PC-3 (cell line): Measurements from ENCODE around the gene TMEM273. TPM values are rescaled to one million over a fixed set of nuclear protein-coding genes. Genes with fewer than 3 reads are reported as not detected.

Experiments
- ATAC-seq: fragments of 200-7000 bp; cut with Tn5 transposase; 2 replicates; pipeline ENCODE4 v1.9.1; 2020; ENCODE audit warnings: mild to moderate bottlenecking, moderate library complexity
- Bru-seq: library from RNA; stranded (reverse); fragments of 400-500 nt; gene quantifications from one replicate; lab custom pipeline; 2021; lab: Mats Ljungman, UMichigan
- BruChase-seq, 2 experiments: library from RNA; stranded (reverse); fragments of 400-500 nt; gene quantifications; one replicate each; lab custom pipeline; 2021; lab: Mats Ljungman, UMichigan
- BruUV-seq: library from RNA; stranded (reverse); fragments of 400-500 nt; replicated peaks from 2 replicates; lab custom pipeline; 2021; lab: Mats Ljungman, UMichigan
- CTCF ChIA-PET: fragments of 300-600 bp; sonication (Branson Sonifier 250); formaldehyde crosslinking; loops from one replicate; lab custom pipeline; 2022; ENCODE audit warnings: antibody characterized with exemption; lab: Charles Lee
- POLR2A ChIA-PET: fragments of 300-600 bp; sonication (Branson Sonifier 250); formaldehyde crosslinking; loops from one replicate; lab custom pipeline; 2022; ENCODE audit warnings: antibody characterized with exemption; ENCODE audit not compliant: unreplicated experiment; lab: Charles Lee
- DNase-seq: peaks from one replicate; pipeline ENCODE4 v3.0.0-alpha.2; 2015
- H2AFZ ChIP-seq: fragments of 300-600 bp; sonication (generic); 2 replicates; pipeline ENCODE4 v1.6.0; 2016; ENCODE audit warnings: antibody characterized with exemption, low read length
- H3F3A ChIP-seq: fragments of 300-600 bp; sonication (generic); one replicate; pipeline ENCODE4 v1.6.0; 2017; ENCODE audit warnings: antibody characterized with exemption, low read length, control low read depth, mild to moderate bottlenecking; ENCODE audit not compliant: unreplicated experiment
- H3K27ac ChIP-seq: fragments of 300-600 bp; sonication (generic); 2 replicates; pipeline ENCODE4 v1.5.1; 2016; ENCODE audit warnings: mild to moderate bottlenecking, low read length
- H3K27me3 ChIP-seq: fragments of 300-600 bp; sonication (generic); 2 replicates; pipeline ENCODE4 v1.6.1; 2016; ENCODE audit warnings: low read length, mixed read lengths
- H3K36me3 ChIP-seq: fragments of 300-600 bp; sonication (generic); 2 replicates; pipeline ENCODE4 v1.6.1; 2016; ENCODE audit warnings: low read depth, mixed run types, low read length, mixed read lengths
- H3K4me1 ChIP-seq: fragments of 300-600 bp; sonication (generic); 2 replicates; pipeline ENCODE4 v1.5.1; 2016; ENCODE audit warnings: low read length; ENCODE audit not compliant: insufficient read depth
- H3K4me2 ChIP-seq: fragments of 300-600 bp; sonication (generic); 2 replicates; pipeline ENCODE4 v1.6.0; 2016; ENCODE audit warnings: low read length
- H3K4me3 ChIP-seq: fragments of 300-600 bp; sonication (generic); 2 replicates; pipeline ENCODE4 v1.5.1; 2016; ENCODE audit warnings: mild to moderate bottlenecking, low read length, mixed read lengths
- H3K79me2 ChIP-seq: fragments of 300-600 bp; sonication (generic); 2 replicates; pipeline ENCODE4 v1.6.1; 2017; ENCODE audit warnings: low read length, mixed read lengths
- H3K9ac ChIP-seq: fragments of 300-600 bp; sonication (generic); 2 replicates; pipeline ENCODE4 v1.6.0; 2016; ENCODE audit warnings: mild to moderate bottlenecking, low read length
- H3K9me2 ChIP-seq: fragments of 300-600 bp; sonication (generic); replicated peaks from 2 replicates; pipeline ENCODE4 v1.6.1; 2016; ENCODE audit warnings: mixed run types, low read length, mixed read lengths
- H3K9me3 ChIP-seq: fragments of 300-600 bp; sonication (generic); 2 replicates; pipeline ENCODE4 v1.6.1; 2016; ENCODE audit warnings: low read length, mixed read lengths
- H4K20me1 ChIP-seq: fragments of 300-600 bp; sonication (generic); 2 replicates; pipeline ENCODE4 v1.6.1; 2016; ENCODE audit warnings: low read length, mixed read lengths
- EZH2 ChIP-seq: fragments of 300-600 bp; sonication (generic); IDR thresholded peaks from one replicate; pipeline ENCODE4 v1.6.1; 2017; ENCODE audit warnings: antibody characterized with exemption, mild to moderate bottlenecking, low read length; ENCODE audit not compliant: unreplicated experiment
- EZH2phosphoT487 ChIP-seq: fragments of 300-600 bp; sonication (generic); IDR thresholded peaks from 2 replicates; pipeline ENCODE4 v1.6.1; 2018; ENCODE audit warnings: mild to moderate bottlenecking, antibody characterized with exemption, low read length, borderline replicate concordance
- intact Hi-C: fragments of 100-400 bp; cut with micrococcal nuclease; formaldehyde crosslinking; loops from 2 replicates; pipeline ENCODE4 v1.9.0; 2023
- long read RNA-seq: library from polyadenylated mRNA; unstranded; transcript quantifications from one replicate; pipeline ENCODE4 v2.0.0, GENCODE V29; 2021; ENCODE audit not compliant: unreplicated experiment
- total RNA-seq: library from RNA; depleted of rRNA; stranded (reverse); fragments of >200 nt; gene quantifications from 2 replicates; pipeline ENCODE4 v1.2.3, GENCODE V29; 2014; rRNA removed
- TF ChIP-seq, protein P1 (sequence below): fragments of 300-600 bp; sonication (generic); conservative IDR thresholded peaks from 2 replicates; pipeline ENCODE4 v1.5.1; 2017; ENCODE audit warnings: antibody characterized with exemption, low read depth, mild to moderate bottlenecking, low read length

TMEM273 gene, protein sequence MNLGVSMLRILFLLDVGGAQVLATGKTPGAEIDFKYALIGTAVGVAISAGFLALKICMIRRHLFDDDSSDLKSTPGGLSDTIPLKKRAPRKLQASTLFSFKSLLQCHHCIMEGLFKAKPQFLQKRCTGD
- total RNA-seq (not detected in 2 replicates), Bru-seq, nascent RNA (percentile 7 among the genes with signal in this experiment), BruChase-seq, experiment 1, labeled RNA remaining after a 6-hour chase (percentile 5 among the genes with signal in this experiment), BruChase-seq, experiment 2, labeled RNA remaining after a 2-hour chase (percentile 9 among the genes with signal in this experiment)
- long read RNA-seq, result 0 reads

DNA sequence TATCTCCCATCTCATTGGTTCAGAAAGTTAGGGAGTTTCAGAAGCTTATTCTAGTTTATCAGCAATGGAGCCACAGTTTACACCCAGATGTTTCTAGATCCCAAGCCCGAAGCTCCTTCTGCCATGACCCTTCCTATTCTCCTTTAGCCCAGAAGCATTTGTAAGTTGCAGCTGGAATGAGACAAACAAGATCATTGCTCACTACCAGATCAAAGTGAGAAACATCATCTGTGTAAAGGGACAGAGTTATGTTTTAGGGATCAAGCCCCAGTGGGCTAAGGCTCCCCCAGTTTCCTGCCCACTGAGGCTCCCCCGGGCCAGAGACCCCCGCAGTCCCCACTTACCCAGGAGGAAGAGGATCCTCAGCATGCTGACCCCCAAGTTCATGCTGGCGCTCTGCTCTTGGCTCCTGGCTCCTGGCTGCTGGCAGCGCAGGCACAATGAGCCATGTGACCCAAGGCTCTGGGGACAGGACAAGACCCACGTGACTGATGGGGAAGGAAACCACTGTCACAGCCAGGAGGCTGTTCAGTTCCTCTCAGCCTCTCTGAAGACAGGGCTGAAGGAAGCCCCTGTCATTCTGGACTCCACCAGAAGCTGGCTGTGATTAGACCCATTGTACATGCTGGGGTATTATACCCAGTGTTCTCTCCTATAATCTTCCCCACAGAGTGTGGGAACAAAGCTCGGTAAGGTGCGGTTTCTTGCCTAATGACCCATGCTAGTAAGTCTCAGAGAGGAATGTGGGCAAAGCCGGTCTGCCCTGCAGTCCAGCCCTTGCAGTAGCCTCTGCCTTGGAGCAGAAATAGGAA lies at the start of gene TMEM273:
Gene TMEM273 (minus strand): TSS at position 442 of the 812 bp plus-strand sequence. CDS start 55 bp downstream, at position 387.
- no peak for ATAC-seq
- Histone ChIP-seq H3K9me3 (no peaks in the 10 kb centered on the region), H4K20me1 (no peaks in the 10 kb centered on the region), H3K9me2 (no peaks in the 10 kb centered on the region), H3K79me2 (no peaks in the 10 kb centered on the region), H3K9ac (no peak within 1 kb of the TSS), H3K4me2 (no peak within 1 kb of the TSS), H3K4me1 (peaks cover 10% of the 10 kb centered on the region), H3K27me3 (peaks cover 76% of the 10 kb centered on the region), H3K4me3 (no peak within 1 kb of the TSS), H3K27ac (no peak within 1 kb of the TSS), H3K36me3 (no peaks in the 10 kb centered on the region), H2AFZ (no peak within 1 kb of the TSS), H3F3A (no peaks in the 10 kb centered on the region)
- intact Hi-C loops, result no loop called here
- peak; percentile 33 for DNase-seq
- CTCF ChIA-PET, result no interaction called here
- no peak for TF ChIP-seq EZH2
- TF ChIP-seq, protein P1, sequence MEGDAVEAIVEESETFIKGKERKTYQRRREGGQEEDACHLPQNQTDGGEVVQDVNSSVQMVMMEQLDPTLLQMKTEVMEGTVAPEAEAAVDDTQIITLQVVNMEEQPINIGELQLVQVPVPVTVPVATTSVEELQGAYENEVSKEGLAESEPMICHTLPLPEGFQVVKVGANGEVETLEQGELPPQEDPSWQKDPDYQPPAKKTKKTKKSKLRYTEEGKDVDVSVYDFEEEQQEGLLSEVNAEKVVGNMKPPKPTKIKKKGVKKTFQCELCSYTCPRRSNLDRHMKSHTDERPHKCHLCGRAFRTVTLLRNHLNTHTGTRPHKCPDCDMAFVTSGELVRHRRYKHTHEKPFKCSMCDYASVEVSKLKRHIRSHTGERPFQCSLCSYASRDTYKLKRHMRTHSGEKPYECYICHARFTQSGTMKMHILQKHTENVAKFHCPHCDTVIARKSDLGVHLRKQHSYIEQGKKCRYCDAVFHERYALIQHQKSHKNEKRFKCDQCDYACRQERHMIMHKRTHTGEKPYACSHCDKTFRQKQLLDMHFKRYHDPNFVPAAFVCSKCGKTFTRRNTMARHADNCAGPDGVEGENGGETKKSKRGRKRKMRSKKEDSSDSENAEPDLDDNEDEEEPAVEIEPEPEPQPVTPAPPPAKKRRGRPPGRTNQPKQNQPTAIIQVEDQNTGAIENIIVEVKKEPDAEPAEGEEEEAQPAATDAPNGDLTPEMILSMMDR, result no peak
- POLR2A ChIA-PET, result no interaction called here
- BruUV-seq, result no TSS peak

DNA sequence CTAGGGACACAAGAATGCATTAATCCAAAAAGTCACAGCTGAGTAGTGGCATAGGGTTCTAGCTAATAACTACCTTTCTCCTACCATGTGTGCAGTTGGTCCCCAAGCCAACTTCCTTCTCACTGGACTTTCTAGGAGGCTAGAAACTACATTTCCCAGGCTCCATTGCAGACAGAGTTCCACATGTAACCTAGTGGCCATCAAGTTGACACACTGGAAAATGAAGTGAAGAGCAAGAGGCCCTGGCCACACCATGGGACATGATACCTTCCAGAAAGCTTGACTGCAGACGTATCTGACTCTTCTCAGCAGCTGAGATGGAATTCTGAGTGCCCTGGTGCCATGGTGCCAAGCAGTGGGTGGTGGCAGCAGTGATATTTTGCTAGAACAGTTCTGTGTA lies 49.8 kb upstream of the TMEM273 start:
- H4K20me1 ChIP-seq, result no peaks in the 10 kb centered on the region
- H3K9ac ChIP-seq, result no peak overlapping the region
- CTCF ChIA-PET, result no interaction called here
- no peaks in the 10 kb centered on the region for H3K9me3 ChIP-seq
- no peaks in the 10 kb centered on the region for H3F3A ChIP-seq
- DNase-seq (no peak), ATAC-seq (no peak)
- intact Hi-C loops, result no loop called here
- TF ChIP-seq EZH2 (no peak), EZH2phosphoT487 (no peak)
- TF ChIP-seq, protein P1, result no peak
- H2AFZ ChIP-seq, result no peak overlapping the region
- H3K4me1 ChIP-seq, result no peaks in the 10 kb centered on the region
- no peak overlapping the region for H3K27ac ChIP-seq
- no peak overlapping the region for H3K4me3 ChIP-seq
- POLR2A ChIA-PET, result no interaction called here
- no peaks in the 10 kb centered on the region for H3K9me2 ChIP-seq
- no peaks in the 10 kb centered on the region for H3K79me2 ChIP-seq
- peaks cover 59% of the 10 kb centered on the region for H3K27me3 ChIP-seq
- no TSS peak for BruUV-seq
- no peak overlapping the region for H3K4me2 ChIP-seq
- no peaks in the 10 kb centered on the region for H3K36me3 ChIP-seq
